ENCODE data around the gene CLMP. TPM values are rescaled to one million over a fixed set of nuclear protein-coding genes. Genes with fewer than 3 reads are reported as not detected.

The CLMP gene
- total RNA-seq, 2 experiments from 2014 or later: 0.25 to 0.31 TPM

- peaks cover 31% of the 10 kb centered on the region for H3K4me1 Mint-ChIP-seq
- H3K27ac Mint-ChIP-seq: no peak overlapping the region
- POLR2A ChIA-PET: interaction anchor here (0.9 to 12.6 kb wide), 2 partner anchors 19 to 29 kb away, joined by 3 to 178 read pairs; partner anchors contain the start of gene HSPA8
- no peak overlapping the region for H3K4me3 Mint-ChIP-seq
- DNase-seq: no peak
- H3K36me3 Mint-ChIP-seq: no peaks in the 10 kb centered on the region
- no peaks in the 10 kb centered on the region for H3K27me3 Mint-ChIP-seq
- ATAC-seq (ENCODE audit: low read depth): no peak
- no peaks in the 10 kb centered on the region for H3K9me3 Mint-ChIP-seq
These were observed 110.6 kb downstream of the CLMP start for GRCh38 chr11:123084454-123084853.

- no peak for ATAC-seq (ENCODE audit: low read depth)
- POLR2A ChIA-PET: interaction anchor here (12.6 kb wide), 1 partner anchor 18 kb away, joined by 178 read pairs; the partner anchor contains the start of gene HSPA8
These were observed 111.4 kb downstream of the CLMP start for GRCh38 chr11:123083623-123084029.

GRCh38 chr11:123082977-123083376 is 112.1 kb downstream of the CLMP start:
- Mint-ChIP-seq H3K4me3 (no peak overlapping the region), H3K4me1 (peaks cover 27% of the 10 kb centered on the region), H3K9me3 (no peaks in the 10 kb centered on the region), H3K27ac (no peak overlapping the region), H3K36me3 (no peaks in the 10 kb centered on the region), H3K27me3 (no peaks in the 10 kb centered on the region)
- DNase-seq (no peak), ATAC-seq (ENCODE audit: low read depth) (no peak)
- POLR2A ChIA-PET: interaction anchor here (12.6 kb wide), 1 partner anchor 18 kb away, joined by 178 read pairs; the partner anchor contains the start of gene HSPA8

More at GRCh38 chr11:123083623-123084029, 111.4 kb downstream of the CLMP start:
- Mint-ChIP-seq H3K9me3 (no peaks in the 10 kb centered on the region), H3K27me3 (no peaks in the 10 kb centered on the region), H3K27ac (no peak overlapping the region), H3K4me1 (peaks cover 31% of the 10 kb centered on the region), H3K36me3 (no peaks in the 10 kb centered on the region), H3K4me3 (no peak overlapping the region)
- no peak for DNase-seq

GRCh38 chr11:123080015-123080414 is 115.0 kb downstream of the CLMP start:
- POLR2A ChIA-PET: interaction anchor here (0.8 to 12.6 kb wide), 2 partner anchors 15 to 22 kb away, joined by 3 to 178 read pairs; partner anchors contain the start of gene HSPA8
- H3K36me3 Mint-ChIP-seq: no peaks in the 10 kb centered on the region
- H3K27ac Mint-ChIP-seq: no peak overlapping the region
- H3K9me3 Mint-ChIP-seq: no peaks in the 10 kb centered on the region
- H3K27me3 Mint-ChIP-seq: no peaks in the 10 kb centered on the region
- DNase-seq (no peak), ATAC-seq (ENCODE audit: low read depth) (no peak)
- H3K4me1 Mint-ChIP-seq: peaks cover 15% of the 10 kb centered on the region
- H3K4me3 Mint-ChIP-seq: no peak overlapping the region

GRCh38 chr11:123076484-123076883 is 118.6 kb downstream of the CLMP start:
- H3K4me1 Mint-ChIP-seq: peaks cover 23% of the 10 kb centered on the region
- ATAC-seq (ENCODE audit: low read depth) (peak; percentile 38), DNase-seq (no peak)
- POLR2A ChIA-PET: interaction anchor here (1.3 kb wide), 1 partner anchor 14 kb away, joined by 3 read pairs; no protein-coding TSS in a partner anchor
- no peaks in the 10 kb centered on the region for H3K27me3 Mint-ChIP-seq
- no peaks in the 10 kb centered on the region for H3K36me3 Mint-ChIP-seq
- H3K9me3 Mint-ChIP-seq: no peaks in the 10 kb centered on the region
- no peak overlapping the region for H3K27ac Mint-ChIP-seq
- no peak overlapping the region for H3K4me3 Mint-ChIP-seq

GRCh38 chr11:123073343-123074057 is 121.5 kb downstream of the CLMP start:
- Mint-ChIP-seq H3K27ac (no peak overlapping the region), H3K9me3 (no peaks in the 10 kb centered on the region), H3K27me3 (no peaks in the 10 kb centered on the region), H3K4me1 (peaks cover 45% of the 10 kb centered on the region), H3K36me3 (no peaks in the 10 kb centered on the region), H3K4me3 (no peak overlapping the region)
- DNase-seq (no peak), ATAC-seq (ENCODE audit: low read depth) (no peak)
- POLR2A ChIA-PET: interaction anchor here (1.1 to 9.0 kb wide), 2 partner anchors 10 to 16 kb away, joined by 4 to 142 read pairs; partner anchors contain the start of gene HSPA8

- POLR2A ChIA-PET: interaction anchor here (1.1 to 9.0 kb wide), 2 partner anchors 9 to 15 kb away, joined by 4 to 142 read pairs; partner anchors contain the start of gene HSPA8
- no peaks in the 10 kb centered on the region for H3K9me3 Mint-ChIP-seq
- H3K4me1 Mint-ChIP-seq: peaks cover 50% of the 10 kb centered on the region
- no peak overlapping the region for H3K27ac Mint-ChIP-seq
- no peak for DNase-seq
- no peak for ATAC-seq (ENCODE audit: low read depth)
- H3K27me3 Mint-ChIP-seq: no peaks in the 10 kb centered on the region
- H3K36me3 Mint-ChIP-seq: no peaks in the 10 kb centered on the region
- H3K4me3 Mint-ChIP-seq: no peak overlapping the region
These were observed 122.3 kb downstream of the CLMP start for GRCh38 chr11:123072762-123073161.

- Mint-ChIP-seq H3K9me3 (no peaks in the 10 kb centered on the region), H3K36me3 (no peaks in the 10 kb centered on the region), H3K27me3 (no peaks in the 10 kb centered on the region), H3K4me3 (no peak overlapping the region), H3K4me1 (peaks cover 52% of the 10 kb centered on the region), H3K27ac (no peak overlapping the region)
- POLR2A ChIA-PET: interaction anchor here (1.1 to 9.0 kb wide), 2 partner anchors 9 to 15 kb away, joined by 4 to 142 read pairs; partner anchors contain the start of gene HSPA8
- ATAC-seq (ENCODE audit: low read depth) (no peak), DNase-seq (no peak)
These were observed 122.7 kb downstream of the CLMP start for GRCh38 chr11:123072332-123072761.

- Mint-ChIP-seq H3K36me3 (peaks cover 6% of the 10 kb centered on the region), H3K27ac (peak overlapping the region; percentile 96), H3K4me3 (peak overlapping the region; percentile 87), H3K9me3 (no peaks in the 10 kb centered on the region), H3K4me1 (peaks cover 57% of the 10 kb centered on the region), H3K27me3 (no peaks in the 10 kb centered on the region)
- ATAC-seq (ENCODE audit: low read depth): peak; percentile 77
- DNase-seq: no peak
- POLR2A ChIA-PET: interaction anchor here (0.6 to 12.1 kb wide), 5 partner anchors 12 to 227 kb away, joined by 3 to 178 read pairs (median 5); partner anchors contain the start of gene HSPA8
These were observed 124.9 kb downstream of the CLMP start for GRCh38 chr11:123069908-123070821.

GRCh38 chr11:123065621-123066020 is 129.4 kb downstream of the CLMP start:
- H3K9me3 Mint-ChIP-seq: no peaks in the 10 kb centered on the region
- DNase-seq (no peak), ATAC-seq (ENCODE audit: low read depth) (no peak)
- peaks cover 41% of the 10 kb centered on the region for H3K4me1 Mint-ChIP-seq
- H3K36me3 Mint-ChIP-seq: peaks cover 22% of the 10 kb centered on the region
- H3K27me3 Mint-ChIP-seq: no peaks in the 10 kb centered on the region
- peak overlapping the region; percentile 80 for H3K27ac Mint-ChIP-seq
- peak overlapping the region; percentile 33 for H3K4me3 Mint-ChIP-seq
- POLR2A ChIA-PET: interaction anchor here (9.0 to 12.1 kb wide), 2 partner anchors 8 to 21 kb away, joined by 142 to 178 read pairs; partner anchors contain the start of gene HSPA8

GRCh38 chr11:123063826-123064657 is 131.0 kb downstream of the CLMP start:
- no peaks in the 10 kb centered on the region for H3K27me3 Mint-ChIP-seq
- ATAC-seq (ENCODE audit: low read depth) (no peak), DNase-seq (no peak)
- peaks cover 37% of the 10 kb centered on the region for H3K36me3 Mint-ChIP-seq
- POLR2A ChIA-PET: interaction anchor here (0.7 to 12.1 kb wide), 7 partner anchors 9 to 295 kb away, joined by 3 to 178 read pairs (median 5); no protein-coding TSS in a partner anchor
- H3K27ac Mint-ChIP-seq: peak overlapping the region; percentile 100
- H3K4me1 Mint-ChIP-seq: peaks cover 43% of the 10 kb centered on the region
- peak overlapping the region; percentile 98 for H3K4me3 Mint-ChIP-seq
- H3K9me3 Mint-ChIP-seq: no peaks in the 10 kb centered on the region

All from activated naive CD8-positive, alpha-beta T cell treated with anti-CD3 and anti-CD28 coated beads, Interleukin-2, amount 10 ng/mL, durations not matched to agents 7 days and 5 days (primary cell).